ENCODE measurements around the gene AGPAT4.
A peak's percentile ranks its signal among the peaks of the same experiment; 100 is the strongest.

The AGPAT4 gene

DNA sequence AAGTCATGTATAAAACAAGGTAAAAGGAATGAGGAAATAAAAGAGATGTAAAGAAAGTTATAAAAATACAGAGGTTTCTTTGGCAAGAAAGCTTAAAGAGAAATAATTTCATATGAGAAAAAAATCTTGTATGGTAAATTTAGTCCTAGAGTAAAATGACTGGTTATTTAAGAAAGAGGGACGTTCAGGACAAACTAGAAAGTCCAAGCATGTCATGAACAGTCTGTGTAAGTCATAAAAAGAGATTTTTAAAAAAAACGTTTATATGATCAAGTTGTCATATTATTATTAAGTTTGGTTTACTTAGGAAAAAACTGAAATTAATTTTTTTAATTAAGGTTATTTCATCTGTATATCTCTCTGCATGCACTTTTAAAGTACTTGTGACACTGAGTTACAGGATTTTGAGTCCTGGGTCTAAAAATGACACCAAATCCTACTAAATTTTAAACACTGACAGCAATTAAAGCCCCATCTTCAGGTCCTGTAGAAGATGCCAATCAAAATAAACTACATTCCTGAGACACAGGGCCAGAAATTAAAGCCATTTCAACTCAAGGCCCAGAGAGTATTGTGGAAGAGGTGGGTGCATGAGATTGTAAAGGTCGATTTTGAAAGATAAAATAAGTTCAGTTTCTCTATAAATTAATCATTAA lies 62.4 kb downstream of the AGPAT4 start:
- DNase-seq (ENCODE audit: low read depth), result no peak
- no peak overlapping the region for H3K4me3 ChIP-seq (ENCODE audit: low read depth, low read length)
- TF ChIP-seq POLR2A (IDR thresholded peaks at IDR 0.05; ENCODE audit: extremely low read depth, insufficient read length), result no peak
- TF ChIP-seq, protein P1, sequence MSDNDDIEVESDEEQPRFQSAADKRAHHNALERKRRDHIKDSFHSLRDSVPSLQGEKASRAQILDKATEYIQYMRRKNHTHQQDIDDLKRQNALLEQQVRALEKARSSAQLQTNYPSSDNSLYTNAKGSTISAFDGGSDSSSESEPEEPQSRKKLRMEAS (IDR thresholded peaks at IDR 0.05; ENCODE audit: low read depth, low read length), result no peak
- TF ChIP-seq, protein P2, sequence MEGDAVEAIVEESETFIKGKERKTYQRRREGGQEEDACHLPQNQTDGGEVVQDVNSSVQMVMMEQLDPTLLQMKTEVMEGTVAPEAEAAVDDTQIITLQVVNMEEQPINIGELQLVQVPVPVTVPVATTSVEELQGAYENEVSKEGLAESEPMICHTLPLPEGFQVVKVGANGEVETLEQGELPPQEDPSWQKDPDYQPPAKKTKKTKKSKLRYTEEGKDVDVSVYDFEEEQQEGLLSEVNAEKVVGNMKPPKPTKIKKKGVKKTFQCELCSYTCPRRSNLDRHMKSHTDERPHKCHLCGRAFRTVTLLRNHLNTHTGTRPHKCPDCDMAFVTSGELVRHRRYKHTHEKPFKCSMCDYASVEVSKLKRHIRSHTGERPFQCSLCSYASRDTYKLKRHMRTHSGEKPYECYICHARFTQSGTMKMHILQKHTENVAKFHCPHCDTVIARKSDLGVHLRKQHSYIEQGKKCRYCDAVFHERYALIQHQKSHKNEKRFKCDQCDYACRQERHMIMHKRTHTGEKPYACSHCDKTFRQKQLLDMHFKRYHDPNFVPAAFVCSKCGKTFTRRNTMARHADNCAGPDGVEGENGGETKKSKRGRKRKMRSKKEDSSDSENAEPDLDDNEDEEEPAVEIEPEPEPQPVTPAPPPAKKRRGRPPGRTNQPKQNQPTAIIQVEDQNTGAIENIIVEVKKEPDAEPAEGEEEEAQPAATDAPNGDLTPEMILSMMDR (IDR thresholded peaks at IDR 0.05; ENCODE audit: low read depth, low read length), result no peak
- no peak for TF ChIP-seq MYC (IDR thresholded peaks at IDR 0.05; ENCODE audit: low read depth, low read length)

DNA sequence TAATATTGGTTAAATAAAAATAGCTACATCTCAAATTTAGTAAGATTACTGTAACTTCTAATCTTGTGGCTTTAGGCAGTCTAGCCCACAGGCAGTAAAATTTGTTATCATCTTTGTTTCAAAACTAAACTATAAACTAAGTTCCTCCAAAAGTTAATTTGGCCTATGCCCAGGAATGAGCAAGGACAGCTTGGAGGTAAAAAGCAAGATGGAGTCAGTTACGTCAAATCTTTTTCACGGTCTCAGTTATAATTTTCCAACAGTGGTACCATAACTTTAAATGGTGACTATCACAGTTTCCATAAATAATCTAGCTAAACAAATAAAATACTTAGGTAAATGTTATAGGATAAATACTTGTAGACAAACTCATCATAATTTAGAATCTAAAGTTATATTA lies 63.0 kb downstream of the AGPAT4 start:
- no peak for DNase-seq (ENCODE audit: low read depth)
- TF ChIP-seq POLR2A (IDR thresholded peaks at IDR 0.05; ENCODE audit: extremely low read depth, insufficient read length), result no peak
- no peak overlapping the region for H3K4me3 ChIP-seq (ENCODE audit: low read depth, low read length)

DNA sequence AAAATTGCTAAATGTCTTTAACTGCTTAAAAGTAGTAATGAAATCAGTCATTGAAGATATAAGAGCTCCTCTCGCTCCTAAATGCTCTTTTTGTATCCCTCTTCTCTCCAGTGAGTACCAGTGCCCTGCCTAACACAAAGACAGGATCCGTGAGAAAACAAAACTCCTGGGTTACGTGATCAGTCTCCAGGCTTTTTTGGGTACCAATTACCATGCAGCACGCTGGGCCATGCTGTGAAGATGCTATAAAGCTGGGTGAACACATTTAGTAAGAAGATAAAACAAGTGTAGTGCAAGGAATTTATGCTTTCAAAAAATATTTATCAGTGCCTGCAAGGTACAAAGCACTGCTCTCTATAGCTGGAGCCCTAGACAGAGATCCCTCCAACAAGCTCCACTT lies 66.7 kb downstream of the AGPAT4 start:
- no peak for DNase-seq (ENCODE audit: low read depth)
- TF ChIP-seq MYC (IDR thresholded peaks at IDR 0.05; ENCODE audit: low read depth, low read length) (no peak), POLR2A (IDR thresholded peaks at IDR 0.05; ENCODE audit: extremely low read depth, insufficient read length) (no peak)
- TF ChIP-seq, protein P1 (IDR thresholded peaks at IDR 0.05; ENCODE audit: low read depth, low read length), result no peak
- TF ChIP-seq, protein P2 (IDR thresholded peaks at IDR 0.05; ENCODE audit: low read depth, low read length), result no peak

DNA sequence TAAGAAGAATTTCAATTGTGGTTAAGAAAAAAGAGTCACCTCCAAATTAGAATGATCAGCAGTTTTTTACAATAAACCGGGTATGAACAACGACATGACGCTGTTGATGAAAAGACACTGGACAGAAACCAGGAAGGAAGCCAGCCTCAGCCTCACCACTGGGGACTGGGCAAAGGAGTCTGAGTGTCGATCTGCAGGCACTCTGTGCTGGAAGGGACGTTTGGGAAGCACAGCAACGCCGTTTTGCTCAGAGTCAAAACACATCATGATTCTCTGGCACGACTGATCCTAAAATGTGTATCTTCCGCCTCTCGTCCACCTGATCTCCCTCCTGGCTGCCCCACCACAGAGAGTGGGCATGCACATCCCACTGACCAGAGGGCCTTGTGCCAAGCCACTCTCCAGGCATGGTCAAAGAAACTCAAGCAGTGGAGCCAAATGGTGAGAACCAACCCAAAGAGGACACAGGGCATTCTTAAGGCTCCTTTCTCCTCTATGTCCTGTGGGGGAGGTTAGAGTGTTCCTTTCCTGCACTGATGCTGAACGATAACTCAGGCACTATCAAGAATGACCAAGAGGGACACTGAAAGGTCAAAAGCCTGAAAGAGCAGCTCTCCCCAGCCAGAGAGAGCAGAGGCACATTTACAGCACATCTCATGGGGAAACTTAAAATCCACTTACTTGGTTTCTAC lies 68.8 kb downstream of the AGPAT4 start:
- DNase-seq (ENCODE audit: low read depth), result no peak
- H3K4me3 ChIP-seq (ENCODE audit: low read depth, low read length), result no peak overlapping the region
- TF ChIP-seq, protein P2 (IDR thresholded peaks at IDR 0.05; ENCODE audit: low read depth, low read length), result no peak
- TF ChIP-seq, protein P1 (IDR thresholded peaks at IDR 0.05; ENCODE audit: low read depth, low read length), result no peak
- TF ChIP-seq POLR2A (IDR thresholded peaks at IDR 0.05; ENCODE audit: extremely low read depth, insufficient read length), result no peak
- no peak for TF ChIP-seq MYC (IDR thresholded peaks at IDR 0.05; ENCODE audit: low read depth, low read length)

More for the DNA sequence above, 66.7 kb downstream of the AGPAT4 start:
- H3K4me3 ChIP-seq (ENCODE audit: low read depth, low read length), result no peak overlapping the region

DNA sequence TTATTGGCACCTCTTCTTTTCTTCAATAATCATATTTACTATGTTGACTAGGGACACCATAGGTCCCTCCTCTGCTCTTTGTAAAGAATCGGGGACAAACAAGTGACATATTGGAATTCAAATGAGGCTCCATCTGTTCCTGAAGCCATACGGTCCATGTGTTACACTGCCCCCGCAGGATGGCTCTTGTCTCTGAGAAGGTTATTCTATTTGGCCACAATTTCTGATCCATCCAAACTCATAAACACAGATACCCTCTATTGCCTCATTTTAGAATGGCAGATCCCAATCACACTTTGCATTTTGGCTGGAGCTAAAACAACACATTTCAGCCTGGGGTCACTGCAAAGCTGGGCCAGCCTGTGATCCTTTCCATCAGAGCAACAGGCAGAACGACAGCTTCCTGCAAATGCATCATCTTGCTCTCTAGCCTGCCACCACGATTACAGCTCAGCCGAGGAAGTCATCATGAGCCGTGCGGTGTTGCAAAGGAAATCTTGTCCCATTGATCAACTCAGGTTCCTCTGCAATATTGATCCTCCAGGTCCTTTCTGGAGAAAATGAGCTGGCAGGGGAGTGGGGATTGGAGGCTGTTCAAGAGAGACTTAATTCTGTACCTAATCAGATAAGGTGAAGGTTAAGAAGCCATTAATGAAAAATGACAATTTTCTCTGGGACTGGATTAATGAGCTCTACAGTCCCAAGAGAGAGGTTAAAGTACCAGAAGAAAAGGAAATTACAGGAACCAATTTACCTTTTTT lies 73.1 kb downstream of the AGPAT4 start:
- no peak for DNase-seq (ENCODE audit: low read depth)
- no peak overlapping the region for H3K4me3 ChIP-seq (ENCODE audit: low read depth, low read length)
- TF ChIP-seq, protein P2 (IDR thresholded peaks at IDR 0.05; ENCODE audit: low read depth, low read length), result no peak
- TF ChIP-seq, protein P1 (IDR thresholded peaks at IDR 0.05; ENCODE audit: low read depth, low read length), result no peak
- TF ChIP-seq MYC (IDR thresholded peaks at IDR 0.05; ENCODE audit: low read depth, low read length) (no peak), POLR2A (IDR thresholded peaks at IDR 0.05; ENCODE audit: extremely low read depth, insufficient read length) (no peak)

DNA sequence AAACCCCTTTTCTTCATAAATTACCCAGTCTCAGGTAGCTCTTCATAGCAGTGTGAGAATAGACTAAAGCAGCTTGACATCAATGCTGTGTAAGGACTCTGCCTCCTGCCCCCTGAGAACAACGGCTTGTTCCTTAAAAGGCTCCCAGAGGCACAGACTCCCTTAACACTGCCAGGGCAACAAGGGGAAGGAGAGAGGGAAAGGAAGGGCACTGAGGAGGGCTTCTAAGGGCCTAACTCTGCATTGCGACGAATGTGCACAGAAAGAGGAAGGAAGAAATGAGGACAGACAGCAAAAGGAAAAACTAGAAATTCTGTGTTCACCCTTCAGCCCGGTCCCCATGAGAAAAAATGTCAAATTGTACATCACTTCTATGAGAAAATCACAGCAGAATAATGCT lies 74.0 kb downstream of the AGPAT4 start:
- DNase-seq (ENCODE audit: low read depth), result peak; percentile 21
- H3K4me3 ChIP-seq (ENCODE audit: low read depth, low read length), result no peak overlapping the region
- no peak for TF ChIP-seq MYC (IDR thresholded peaks at IDR 0.05; ENCODE audit: low read depth, low read length)
- TF ChIP-seq POLR2A (IDR thresholded peaks at IDR 0.05; ENCODE audit: extremely low read depth, insufficient read length), result no peak
- TF ChIP-seq, protein P1 (IDR thresholded peaks at IDR 0.05; ENCODE audit: low read depth, low read length), result no peak
- TF ChIP-seq, protein P2 (IDR thresholded peaks at IDR 0.05; ENCODE audit: low read depth, low read length), result no peak

Measured in NB4 (cell line).